Activated CD4-positive, alpha-beta T cell treated with anti-CD3 and anti-CD28 coated beads, Interleukin-2, amount 10 ng/mL, durations not matched to agents 7 days and 5 days (primary cell): ENCODE measurements around the gene HSDL1. TPM values are rescaled to one million over a fixed set of nuclear protein-coding genes. Genes with fewer than 3 reads are reported as not detected.

Experiments
- CTCF ChIA-PET: fragments of 350-600 bp; sonication (Branson Sonifier 250); formaldehyde crosslinking; loops from one replicate; lab custom pipeline; 2021; ENCODE audit warnings: antibody characterized with exemption; lab: Charles Lee
- POLR2A ChIA-PET: fragments of 350-600 bp; sonication (Branson Sonifier 250); formaldehyde crosslinking; loops from one replicate; lab custom pipeline; 2021; ENCODE audit warnings: antibody characterized with exemption; lab: Charles Lee
- DNase-seq: peaks from one replicate; pipeline ENCODE4 v3.0.0-alpha.2; 2020
- H3K27ac Mint-ChIP-seq: one replicate; pipeline ENCODE4 v1.8.0; 2021; ENCODE audit warnings: mild to moderate bottlenecking, moderate library complexity, mixed read lengths
- H3K27me3 Mint-ChIP-seq: one replicate; pipeline ENCODE4 v1.8.0; 2021; ENCODE audit warnings: mixed read lengths
- H3K36me3 Mint-ChIP-seq: one replicate; pipeline ENCODE4 v1.8.0; 2021; ENCODE audit warnings: low read depth, mixed read lengths
- H3K4me1 Mint-ChIP-seq: one replicate; pipeline ENCODE4 v1.8.0; 2021; ENCODE audit warnings: mixed read lengths
- H3K4me3 Mint-ChIP-seq: one replicate; pipeline ENCODE4 v1.8.0; 2021; ENCODE audit warnings: mild to moderate bottlenecking, moderate library complexity, mixed read lengths
- H3K9me3 Mint-ChIP-seq: one replicate; pipeline ENCODE4 v1.8.0; 2021; ENCODE audit warnings: mixed read lengths
- total RNA-seq, 2 experiments: library from RNA; stranded (reverse); gene quantifications; one replicate each; pipeline ENCODE4 v1.2.3, GENCODE V29; 2021

The HSDL1 gene
- total RNA-seq, 2 experiments from 2014 or later = 8.8 to 10.6 TPM

GRCh38 chr16:84166796-84167695 is 22.1 kb upstream of the HSDL1 start:
- CTCF ChIA-PET = interaction anchor here (0.6 to 2.2 kb wide), 6 partner anchors 12 to 352 kb away, joined by 3 to 11 read pairs (median 4); partner anchors contain the start of gene TAF1C
- H3K27ac Mint-ChIP-seq = no peak overlapping the region
- H3K4me3 Mint-ChIP-seq = no peak overlapping the region
- no peaks in the 10 kb centered on the region for H3K4me1 Mint-ChIP-seq
- no peak for DNase-seq
- POLR2A ChIA-PET = no interaction called here
- peaks cover 26% of the 10 kb centered on the region for H3K27me3 Mint-ChIP-seq
- no peaks in the 10 kb centered on the region for H3K9me3 Mint-ChIP-seq
- H3K36me3 Mint-ChIP-seq = no peaks in the 10 kb centered on the region

- no peaks in the 10 kb centered on the region for H3K4me1 Mint-ChIP-seq
- no peak overlapping the region for H3K4me3 Mint-ChIP-seq
- peaks cover 31% of the 10 kb centered on the region for H3K27me3 Mint-ChIP-seq
- ChIA-PET POLR2A (no interaction called here), CTCF (interaction anchor here (0.8 to 2.2 kb wide), 2 partner anchors 12 to 21 kb away, joined by 3 to 11 read pairs; partner anchors contain the start of gene TAF1C)
- no peaks in the 10 kb centered on the region for H3K9me3 Mint-ChIP-seq
- H3K27ac Mint-ChIP-seq = no peak overlapping the region
- no peaks in the 10 kb centered on the region for H3K36me3 Mint-ChIP-seq
- DNase-seq = no peak
Observed at GRCh38 chr16:84165746-84166145, 20.8 kb upstream of the HSDL1 start.

DNA sequence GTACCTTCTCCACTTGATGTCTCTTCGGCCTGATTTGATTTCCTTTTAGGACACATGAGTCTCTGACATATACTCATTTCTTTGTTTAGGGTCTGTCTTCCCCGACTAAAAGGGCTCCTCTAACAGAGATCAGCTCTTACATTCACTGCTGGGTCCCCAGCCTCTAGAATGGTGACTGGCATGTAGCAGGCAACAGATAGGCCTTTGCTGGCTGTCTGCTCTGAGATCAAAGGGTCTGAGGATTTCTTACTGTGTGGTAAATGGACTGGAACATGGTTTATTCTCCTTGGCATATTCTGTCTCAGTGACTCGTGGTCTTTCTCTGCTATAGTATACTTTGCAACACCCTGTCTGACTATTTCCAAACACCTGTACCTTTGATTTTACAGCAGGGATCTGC is 16.8 kb upstream of the HSDL1 start:
- H3K36me3 Mint-ChIP-seq = no peaks in the 10 kb centered on the region
- H3K9me3 Mint-ChIP-seq = no peaks in the 10 kb centered on the region
- ChIA-PET POLR2A (no interaction called here), CTCF (no interaction called here)
- no peak for DNase-seq
- H3K4me1 Mint-ChIP-seq = no peaks in the 10 kb centered on the region
- peaks cover 42% of the 10 kb centered on the region for H3K27me3 Mint-ChIP-seq
- no peak overlapping the region for H3K4me3 Mint-ChIP-seq
- no peak overlapping the region for H3K27ac Mint-ChIP-seq

DNA sequence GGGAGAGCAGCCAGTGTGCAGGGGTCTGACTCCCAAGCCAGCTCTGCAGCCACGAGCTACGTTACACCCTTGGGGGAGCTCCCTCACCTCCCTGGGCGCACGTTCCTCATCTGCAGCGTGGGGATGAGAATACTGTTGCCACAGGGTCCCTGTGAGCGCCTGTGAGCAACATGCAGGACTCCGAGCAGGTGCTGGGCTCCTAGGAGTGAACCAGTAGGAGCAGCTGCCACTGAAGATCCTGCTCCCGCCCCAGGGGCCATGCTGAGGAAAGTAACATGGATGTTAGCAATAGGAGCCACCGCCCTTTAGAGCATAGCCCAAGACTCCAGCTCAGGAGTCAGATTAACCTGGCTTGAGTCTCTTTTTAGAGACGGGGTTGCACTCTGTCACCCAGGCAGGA is 16.1 kb upstream of the HSDL1 start:
- POLR2A ChIA-PET = no interaction called here
- Mint-ChIP-seq H3K4me3 (no peak overlapping the region), H3K4me1 (no peaks in the 10 kb centered on the region), H3K27ac (no peak overlapping the region), H3K36me3 (no peaks in the 10 kb centered on the region), H3K9me3 (no peaks in the 10 kb centered on the region), H3K27me3 (peaks cover 43% of the 10 kb centered on the region)
- DNase-seq = no peak
- CTCF ChIA-PET = interaction anchor here (0.7 to 1.5 kb wide), 2 partner anchors 26 to 887 kb away, joined by 3 to 7 read pairs; partner anchors contain the start of gene TAF1C

GRCh38 chr16:84159800-84160199 is 14.8 kb upstream of the HSDL1 start:
- ChIA-PET CTCF (interaction anchor here (1.5 kb wide), 1 partner anchor 27 kb away, joined by 7 read pairs; the partner anchor contains the start of gene TAF1C), POLR2A (no interaction called here)
- no peaks in the 10 kb centered on the region for H3K4me1 Mint-ChIP-seq
- no peak overlapping the region for H3K4me3 Mint-ChIP-seq
- H3K27me3 Mint-ChIP-seq = peaks cover 44% of the 10 kb centered on the region
- no peak for DNase-seq
- no peak overlapping the region for H3K27ac Mint-ChIP-seq
- H3K9me3 Mint-ChIP-seq = no peaks in the 10 kb centered on the region
- H3K36me3 Mint-ChIP-seq = no peaks in the 10 kb centered on the region

DNA sequence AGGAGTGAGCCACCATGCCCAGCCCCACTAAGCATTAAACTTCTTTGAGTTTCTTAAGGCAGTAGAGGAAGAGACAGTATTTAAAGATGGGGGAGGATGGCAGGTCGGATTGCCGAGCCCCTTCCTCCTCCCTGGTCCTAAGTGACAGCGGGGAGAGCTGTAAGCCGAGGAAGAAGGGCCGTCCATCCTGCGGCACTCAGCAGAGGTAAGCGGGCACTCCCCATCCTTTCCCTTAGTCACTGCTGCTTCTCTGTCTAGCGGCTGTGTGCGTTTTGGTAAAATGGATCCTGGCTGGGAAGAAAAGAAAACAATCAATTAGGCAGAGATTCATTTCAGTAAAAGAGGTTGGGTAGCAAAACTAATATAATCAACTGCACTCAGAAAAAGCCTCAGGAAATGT is 14.0 kb upstream of the HSDL1 start:
- H3K4me3 Mint-ChIP-seq = no peak overlapping the region
- no peak overlapping the region for H3K27ac Mint-ChIP-seq
- DNase-seq = no peak
- H3K27me3 Mint-ChIP-seq = peaks cover 36% of the 10 kb centered on the region
- CTCF ChIA-PET = interaction anchor here (2.8 kb wide), 1 partner anchor 28 kb away, joined by 8 read pairs; the partner anchor contains the start of gene TAF1C
- no peaks in the 10 kb centered on the region for H3K9me3 Mint-ChIP-seq
- POLR2A ChIA-PET = interaction anchor here (0.7 kb wide), 1 partner anchor 20 kb away, joined by 4 read pairs; no protein-coding TSS in a partner anchor
- H3K36me3 Mint-ChIP-seq = no peaks in the 10 kb centered on the region
- H3K4me1 Mint-ChIP-seq = no peaks in the 10 kb centered on the region

GRCh38 chr16:84156342-84156784 is 11.4 kb upstream of the HSDL1 start:
- DNase-seq = no peak
- peaks cover 31% of the 10 kb centered on the region for H3K27me3 Mint-ChIP-seq
- H3K9me3 Mint-ChIP-seq = no peaks in the 10 kb centered on the region
- H3K27ac Mint-ChIP-seq = no peak overlapping the region
- H3K4me3 Mint-ChIP-seq = no peak overlapping the region
- ChIA-PET POLR2A (no interaction called here), CTCF (interaction anchor here (1.1 to 1.3 kb wide), 2 partner anchors 11 to 31 kb away, joined by 3 to 4 read pairs; partner anchors contain the start of genes DNAAF1, HSDL1 and TAF1C)
- no peaks in the 10 kb centered on the region for H3K36me3 Mint-ChIP-seq
- no peaks in the 10 kb centered on the region for H3K4me1 Mint-ChIP-seq

- no peaks in the 10 kb centered on the region for H3K4me1 Mint-ChIP-seq
- H3K27me3 Mint-ChIP-seq = peaks cover 33% of the 10 kb centered on the region
- H3K27ac Mint-ChIP-seq = no peak overlapping the region
- H3K9me3 Mint-ChIP-seq = no peaks in the 10 kb centered on the region
- POLR2A ChIA-PET = no interaction called here
- CTCF ChIA-PET = interaction anchor here (0.7 to 1.3 kb wide), 3 partner anchors 11 to 35 kb away, joined by 3 to 4 read pairs (median 3); partner anchors contain the start of genes DNAAF1, HSDL1 and TAF1C
- DNase-seq = no peak
- H3K36me3 Mint-ChIP-seq = no peaks in the 10 kb centered on the region
- no peak overlapping the region for H3K4me3 Mint-ChIP-seq
Observed at GRCh38 chr16:84155771-84156170, 10.8 kb upstream of the HSDL1 start.

- Mint-ChIP-seq H3K27ac (no peak overlapping the region), H3K9me3 (no peaks in the 10 kb centered on the region), H3K27me3 (peaks cover 33% of the 10 kb centered on the region), H3K36me3 (no peaks in the 10 kb centered on the region), H3K4me3 (no peak overlapping the region), H3K4me1 (no peaks in the 10 kb centered on the region)
- ChIA-PET POLR2A (no interaction called here), CTCF (interaction anchor here (0.7 to 1.6 kb wide), 3 partner anchors 12 to 35 kb away, joined by 3 to 4 read pairs (median 4); partner anchors contain the start of gene TAF1C)
- no peak for DNase-seq
Observed at GRCh38 chr16:84155226-84155625, 10.2 kb upstream of the HSDL1 start.

GRCh38 chr16:84153660-84154214 is 8.8 kb upstream of the HSDL1 start:
- Mint-ChIP-seq H3K9me3 (no peaks in the 10 kb centered on the region), H3K27ac (no peak overlapping the region), H3K4me1 (no peaks in the 10 kb centered on the region), H3K36me3 (no peaks in the 10 kb centered on the region), H3K27me3 (peaks cover 26% of the 10 kb centered on the region), H3K4me3 (no peak overlapping the region)
- POLR2A ChIA-PET = no interaction called here
- no peak for DNase-seq
- CTCF ChIA-PET = interaction anchor here (1.1 to 1.6 kb wide), 3 partner anchors 14 to 33 kb away, joined by 3 to 4 read pairs (median 4); partner anchors contain the start of gene TAF1C

DNA sequence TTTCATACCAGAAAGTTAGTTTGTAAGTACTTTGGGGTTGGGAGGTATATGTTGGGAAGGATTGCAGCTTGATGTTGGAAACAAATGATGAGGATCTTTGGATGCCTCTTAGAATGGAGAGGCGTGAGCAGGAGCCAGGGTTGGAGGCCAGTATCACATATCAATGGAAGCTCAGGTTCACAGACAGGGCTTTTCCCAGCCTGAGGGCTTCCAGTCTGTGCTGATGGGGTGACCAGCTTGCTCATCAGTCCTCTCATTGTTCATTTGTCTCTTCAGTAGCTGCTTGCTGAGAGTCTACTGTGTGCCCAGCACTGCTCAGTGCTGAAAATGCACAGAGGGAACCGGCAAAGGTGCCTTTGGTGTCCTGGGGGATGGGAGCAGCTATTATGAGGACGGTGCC is 5.9 kb upstream of the HSDL1 start:
- Mint-ChIP-seq H3K27ac (no peak overlapping the region), H3K9me3 (no peaks in the 10 kb centered on the region), H3K4me1 (no peaks in the 10 kb centered on the region), H3K4me3 (no peak overlapping the region), H3K27me3 (peaks cover 21% of the 10 kb centered on the region), H3K36me3 (no peaks in the 10 kb centered on the region)
- POLR2A ChIA-PET = no interaction called here
- CTCF ChIA-PET = interaction anchor here (1.6 kb wide), 1 partner anchor 36 kb away, joined by 5 read pairs; the partner anchor contains the start of gene TAF1C
- no peak for DNase-seq

DNA sequence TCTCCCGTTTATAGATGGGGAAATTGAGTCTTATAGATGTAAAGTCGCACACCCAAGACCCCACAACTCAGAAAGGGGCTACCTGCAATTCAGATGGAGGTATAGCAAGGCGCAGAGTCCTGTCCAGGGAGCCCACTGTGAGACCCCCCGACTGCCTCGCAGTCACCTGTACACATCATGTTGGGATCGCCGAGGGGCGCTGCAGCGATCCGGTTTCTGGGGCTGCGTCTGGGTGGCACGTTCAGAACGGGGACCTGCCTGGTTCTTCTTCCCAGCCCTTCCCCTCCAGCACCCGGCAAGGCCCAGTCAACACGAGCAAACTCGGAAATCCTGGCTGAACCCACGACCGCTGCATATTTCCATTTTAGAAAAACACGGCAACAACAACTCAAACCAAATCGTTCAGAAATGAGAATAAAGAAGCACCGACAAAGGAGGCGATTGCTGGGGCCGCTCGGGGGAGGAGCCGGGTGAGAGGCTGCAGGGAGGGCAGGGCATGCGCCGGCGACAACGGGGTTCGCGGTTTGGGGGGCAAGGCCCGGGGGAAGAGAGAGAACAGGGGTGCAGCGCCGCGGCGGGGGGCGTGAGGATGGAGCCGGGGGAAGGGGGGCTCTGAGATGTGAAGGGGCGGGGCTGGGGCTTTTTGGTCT is 643 bp downstream of the HSDL1 start:
- POLR2A ChIA-PET = no interaction called here
- peak; percentile 56 for DNase-seq
- H3K4me3 Mint-ChIP-seq = peak overlapping the region; percentile 96
- CTCF ChIA-PET = interaction anchor here (0.6 to 2.3 kb wide), 3 partner anchors 27 to 167 kb away, joined by 3 to 12 read pairs (median 6); partner anchors contain the start of genes MBTPS1 and TAF1C
- H3K27ac Mint-ChIP-seq = peak overlapping the region; percentile 80
- H3K27me3 Mint-ChIP-seq = peaks cover 4% of the 10 kb centered on the region
- H3K36me3 Mint-ChIP-seq = no peaks in the 10 kb centered on the region
- peaks cover 21% of the 10 kb centered on the region for H3K4me1 Mint-ChIP-seq
- H3K9me3 Mint-ChIP-seq = no peaks in the 10 kb centered on the region
